ENCODE data around the gene KCNH3.

DNA sequence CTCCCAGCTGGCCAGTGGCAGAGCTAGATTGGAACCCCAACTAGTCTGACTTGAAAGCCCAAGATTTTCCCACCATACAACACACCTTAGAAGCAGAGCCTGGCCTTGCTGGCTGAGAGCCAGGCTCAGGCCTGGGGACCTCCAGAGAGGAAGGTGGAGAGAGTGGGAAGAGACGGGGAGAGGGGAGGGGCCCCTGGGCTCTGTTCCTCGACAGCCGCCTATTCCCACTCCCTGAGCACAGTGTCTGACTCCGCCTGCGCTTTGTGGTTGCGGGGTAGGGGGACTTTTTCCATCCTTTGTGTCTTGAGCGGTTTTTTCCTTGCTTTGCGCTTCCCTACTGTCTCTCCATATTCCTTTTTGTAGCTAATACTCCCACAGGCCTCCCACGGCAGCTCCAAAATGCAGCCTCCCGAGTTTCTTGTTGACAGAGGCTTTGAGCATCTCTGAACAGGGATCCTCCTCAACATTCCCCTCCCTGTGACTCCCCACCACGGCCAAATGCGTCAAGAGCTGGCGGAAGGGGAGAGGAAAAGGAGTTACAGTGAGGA, 4.0 kb upstream of the KCNH3 start:
- TF ChIP-seq CTCF (IDR thresholded peaks at IDR 0.05) (no peak), POLR2A (IDR thresholded peaks at IDR 0.05) (no peak)

Measured in Peyer's patch (tissue), 4 donors.